HL-60 (cell line): Measurements from ENCODE around the gene TMEM200A.

Source experiments
- DNase-seq, 2 experiments: peaks; one replicate each; pipeline ENCODE4 v3.0.0-alpha.2; 2010 to 2020; ENCODE audit warnings: low read depth in 1 of 2, low spot score in 1 of 2
- H3K27ac ChIP-seq: fragments of 250-450 bp; sonication (Bioruptor Pico); replicated peaks from 2 replicates; pipeline ENCODE4 v1.5.1; 2020; ENCODE audit warnings: mild to moderate bottlenecking, moderate library complexity
- H3K27me3 ChIP-seq: fragments of 250-450 bp; sonication (Bioruptor Pico); 2 replicates; pipeline ENCODE4 v1.5.1; 2021; ENCODE audit warnings: mild to moderate bottlenecking, moderate library complexity; ENCODE audit not compliant: insufficient read depth, poor library complexity, severe bottlenecking
- H3K4me3 ChIP-seq: replicated peaks from 2 replicates; pipeline ENCODE4 v1.5.1; 2011; ENCODE audit warnings: mild to moderate bottlenecking, control low read depth, low read length; ENCODE audit not compliant: insufficient read depth
- GABPA ChIP-seq: IDR thresholded peaks from 2 replicates; pipeline ENCODE4 v1.6.1; 2012; ENCODE audit warnings: low read depth
- POLR2AphosphoS5 ChIP-seq: IDR thresholded peaks from 2 replicates; pipeline ENCODE4 v1.6.1; 2012; ENCODE audit warnings: low read depth
- SPI1 ChIP-seq: IDR thresholded peaks from 2 replicates; pipeline ENCODE4 v1.6.1; 2012; ENCODE audit warnings: low read depth, mild to moderate bottlenecking, borderline replicate concordance
- TF ChIP-seq, protein P1 (sequence below): IDR thresholded peaks from one replicate; pipeline ENCODE4 v1.5.1; 2011; ENCODE audit warnings: low read length, control low read depth, inconsistent platforms; ENCODE audit not compliant: insufficient read depth
- TF ChIP-seq, protein P2 (sequence below): IDR thresholded peaks from 2 replicates; pipeline ENCODE4 v1.6.1; 2012; ENCODE audit warnings: low read depth; ENCODE audit not compliant: insufficient replicate concordance

TMEM200A gene

DNA sequence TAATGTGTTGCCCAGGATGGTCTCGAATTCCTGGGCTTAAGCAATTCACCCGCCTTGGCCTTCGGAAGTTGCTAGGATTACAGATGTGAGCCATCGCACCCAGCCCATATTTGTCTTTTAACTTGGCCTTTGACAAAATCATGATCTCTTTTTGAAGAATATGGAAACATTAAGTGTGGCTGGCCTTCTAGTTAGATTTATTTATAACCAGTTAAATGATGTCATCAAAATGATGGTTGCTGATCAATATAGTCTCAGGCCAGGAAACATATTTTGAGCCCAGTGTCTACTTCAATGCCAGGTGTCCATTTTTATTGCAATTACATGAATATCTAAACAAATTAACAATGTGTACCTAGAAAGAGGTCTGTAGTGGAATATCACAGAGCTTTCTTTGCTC is 69.4 kb downstream of the TMEM200A start:
- H3K27ac ChIP-seq: no peak overlapping the region
- TF ChIP-seq, protein P1, sequence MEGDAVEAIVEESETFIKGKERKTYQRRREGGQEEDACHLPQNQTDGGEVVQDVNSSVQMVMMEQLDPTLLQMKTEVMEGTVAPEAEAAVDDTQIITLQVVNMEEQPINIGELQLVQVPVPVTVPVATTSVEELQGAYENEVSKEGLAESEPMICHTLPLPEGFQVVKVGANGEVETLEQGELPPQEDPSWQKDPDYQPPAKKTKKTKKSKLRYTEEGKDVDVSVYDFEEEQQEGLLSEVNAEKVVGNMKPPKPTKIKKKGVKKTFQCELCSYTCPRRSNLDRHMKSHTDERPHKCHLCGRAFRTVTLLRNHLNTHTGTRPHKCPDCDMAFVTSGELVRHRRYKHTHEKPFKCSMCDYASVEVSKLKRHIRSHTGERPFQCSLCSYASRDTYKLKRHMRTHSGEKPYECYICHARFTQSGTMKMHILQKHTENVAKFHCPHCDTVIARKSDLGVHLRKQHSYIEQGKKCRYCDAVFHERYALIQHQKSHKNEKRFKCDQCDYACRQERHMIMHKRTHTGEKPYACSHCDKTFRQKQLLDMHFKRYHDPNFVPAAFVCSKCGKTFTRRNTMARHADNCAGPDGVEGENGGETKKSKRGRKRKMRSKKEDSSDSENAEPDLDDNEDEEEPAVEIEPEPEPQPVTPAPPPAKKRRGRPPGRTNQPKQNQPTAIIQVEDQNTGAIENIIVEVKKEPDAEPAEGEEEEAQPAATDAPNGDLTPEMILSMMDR: no peak
- TF ChIP-seq, protein P2, sequence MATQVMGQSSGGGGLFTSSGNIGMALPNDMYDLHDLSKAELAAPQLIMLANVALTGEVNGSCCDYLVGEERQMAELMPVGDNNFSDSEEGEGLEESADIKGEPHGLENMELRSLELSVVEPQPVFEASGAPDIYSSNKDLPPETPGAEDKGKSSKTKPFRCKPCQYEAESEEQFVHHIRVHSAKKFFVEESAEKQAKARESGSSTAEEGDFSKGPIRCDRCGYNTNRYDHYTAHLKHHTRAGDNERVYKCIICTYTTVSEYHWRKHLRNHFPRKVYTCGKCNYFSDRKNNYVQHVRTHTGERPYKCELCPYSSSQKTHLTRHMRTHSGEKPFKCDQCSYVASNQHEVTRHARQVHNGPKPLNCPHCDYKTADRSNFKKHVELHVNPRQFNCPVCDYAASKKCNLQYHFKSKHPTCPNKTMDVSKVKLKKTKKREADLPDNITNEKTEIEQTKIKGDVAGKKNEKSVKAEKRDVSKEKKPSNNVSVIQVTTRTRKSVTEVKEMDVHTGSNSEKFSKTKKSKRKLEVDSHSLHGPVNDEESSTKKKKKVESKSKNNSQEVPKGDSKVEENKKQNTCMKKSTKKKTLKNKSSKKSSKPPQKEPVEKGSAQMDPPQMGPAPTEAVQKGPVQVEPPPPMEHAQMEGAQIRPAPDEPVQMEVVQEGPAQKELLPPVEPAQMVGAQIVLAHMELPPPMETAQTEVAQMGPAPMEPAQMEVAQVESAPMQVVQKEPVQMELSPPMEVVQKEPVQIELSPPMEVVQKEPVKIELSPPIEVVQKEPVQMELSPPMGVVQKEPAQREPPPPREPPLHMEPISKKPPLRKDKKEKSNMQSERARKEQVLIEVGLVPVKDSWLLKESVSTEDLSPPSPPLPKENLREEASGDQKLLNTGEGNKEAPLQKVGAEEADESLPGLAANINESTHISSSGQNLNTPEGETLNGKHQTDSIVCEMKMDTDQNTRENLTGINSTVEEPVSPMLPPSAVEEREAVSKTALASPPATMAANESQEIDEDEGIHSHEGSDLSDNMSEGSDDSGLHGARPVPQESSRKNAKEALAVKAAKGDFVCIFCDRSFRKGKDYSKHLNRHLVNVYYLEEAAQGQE: no peak
- TF ChIP-seq POLR2AphosphoS5 (no peak), GABPA (no peak), SPI1 (no peak)
- no peak overlapping the region for H3K4me3 ChIP-seq
- H3K27me3 ChIP-seq: no peaks in the 10 kb centered on the region
- DNase-seq: no peak

DNA sequence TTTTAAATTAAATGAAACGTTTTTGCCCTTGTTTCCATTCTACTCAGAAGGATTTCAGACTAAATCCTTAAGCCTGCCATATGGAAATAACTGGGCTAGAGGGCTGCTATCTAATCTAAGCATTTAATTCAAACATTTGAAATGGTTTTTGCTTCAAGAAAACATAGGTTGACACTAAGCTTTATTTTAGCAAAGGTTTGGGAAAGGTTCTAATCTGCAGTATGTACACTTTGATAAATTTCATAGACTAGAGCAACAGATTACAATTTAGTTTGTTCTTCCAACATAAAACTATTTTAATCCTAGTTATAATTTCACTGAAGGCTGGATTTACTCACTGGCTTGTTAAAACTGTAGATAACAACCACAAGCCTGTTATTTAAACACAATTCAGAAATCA is 72.1 kb downstream of the TMEM200A start:
- Histone ChIP-seq H3K4me3 (no peak overlapping the region), H3K27ac (no peak overlapping the region), H3K27me3 (no peaks in the 10 kb centered on the region)
- TF ChIP-seq, protein P2: no peak
- TF ChIP-seq, protein P1: no peak
- TF ChIP-seq GABPA: no peak
- no peak for TF ChIP-seq POLR2AphosphoS5
- TF ChIP-seq SPI1: no peak
- no peak for DNase-seq

DNA sequence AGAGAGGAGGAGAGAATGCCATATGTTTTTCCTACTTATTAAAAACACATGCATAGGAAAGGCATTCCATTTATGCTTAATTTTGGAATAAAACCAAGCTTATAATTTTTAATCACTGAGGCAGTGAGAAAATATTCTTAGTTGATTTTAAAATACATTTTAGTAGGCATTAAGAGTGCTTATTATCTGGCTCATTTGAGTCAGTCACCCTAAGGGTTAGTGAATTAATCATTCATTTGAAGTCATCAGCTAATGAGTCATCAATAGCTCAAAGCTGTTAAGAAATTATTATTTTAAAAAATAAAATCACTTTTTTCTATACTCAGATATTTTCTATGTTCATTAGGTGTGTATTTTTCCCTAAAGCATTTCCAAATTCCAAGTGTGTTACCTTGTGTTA is 81.6 kb downstream of the TMEM200A start:
- DNase-seq: no peak
- Histone ChIP-seq H3K4me3 (no peak overlapping the region), H3K27me3 (no peaks in the 10 kb centered on the region), H3K27ac (no peak overlapping the region)
- TF ChIP-seq GABPA (no peak), SPI1 (no peak), POLR2AphosphoS5 (no peak)
- TF ChIP-seq, protein P1: no peak
- TF ChIP-seq, protein P2: no peak
